Naive thymus-derived CD4-positive, alpha-beta T cell (primary cell): ENCODE data around the gene ODAM. TPM values are rescaled to one million over a fixed set of nuclear protein-coding genes. Genes with fewer than 3 reads are reported as not detected.
"Not testable (repeated sequence)": the region's sequence is repeated elsewhere in the genome, so short reads cannot be mapped to it uniquely, and the experiment has no call there.

Experiments
- ATAC-seq: fragments of 150-1000 bp; cut with Tn5 transposase; 2 replicates; pipeline ENCODE4 v1.10.0; 2021; ENCODE audit warnings: mild to moderate bottlenecking, moderate library complexity
- CTCF ChIA-PET: fragments of 350-600 bp; sonication (Branson Sonifier 250); formaldehyde crosslinking; loops from one replicate; lab custom pipeline; 2021; ENCODE audit warnings: antibody characterized with exemption; lab: Charles Lee
- POLR2A ChIA-PET: fragments of 350-600 bp; sonication (Branson Sonifier 250); formaldehyde crosslinking; loops from one replicate; lab custom pipeline; 2021; ENCODE audit warnings: antibody characterized with exemption, inconsistent platforms; lab: Charles Lee
- DNase-seq, 9 donors: peaks; one replicate each; pipeline versions ENCODE4 v3.0.0 to v3.0.0-alpha.2; 2020 to 2022; ENCODE audit warnings: mixed read lengths in 1 of 9
- H3K27ac ChIP-seq: one replicate; pipeline ENCODE4 v1.7.0; 2013; ENCODE audit warnings: mild to moderate bottlenecking, low read depth, low read length, moderate library complexity
- H3K27me3 ChIP-seq, 2 donors: one replicate each; pipeline ENCODE4 v1.7.0; 2013; ENCODE audit warnings: low read length in 2 of 2, mild to moderate bottlenecking in 2 of 2, moderate library complexity in 2 of 2; ENCODE audit not compliant: control insufficient read depth in 2 of 2, insufficient read depth in 2 of 2
- H3K36me3 ChIP-seq, 3 experiments: 1 replicate in 2 of 3; 2 replicates in 1 of 3; pipeline ENCODE4 v1.7.0; 2013; ENCODE audit warnings: low read length in 3 of 3, mild to moderate bottlenecking in 3 of 3, moderate library complexity in 1 of 3; ENCODE audit not compliant: insufficient read depth in 3 of 3, control insufficient read depth in 2 of 3
- H3K4me1 ChIP-seq, 2 donors: one replicate each; pipeline ENCODE4 v1.7.0; 2013; ENCODE audit warnings: low read length in 2 of 2, mild to moderate bottlenecking in 2 of 2, moderate library complexity in 1 of 2; ENCODE audit not compliant: control insufficient read depth in 2 of 2, insufficient read depth in 2 of 2
- H3K4me3 ChIP-seq: 2 replicates; pipeline ENCODE4 v1.7.0; 2013; ENCODE audit warnings: mild to moderate bottlenecking, low read length
- H3K9me3 ChIP-seq, 3 experiments: 1 replicate in 2 of 3; 2 replicates in 1 of 3; pipeline ENCODE4 v1.7.0; 2013; ENCODE audit warnings: low read length in 3 of 3; ENCODE audit not compliant: control insufficient read depth in 2 of 3
- H3K27ac Mint-ChIP-seq, 9 donors: one replicate each; pipeline ENCODE4 v1.8.0; 2020 to 2022; ENCODE audit warnings: mixed read lengths in 9 of 9, mild to moderate bottlenecking in 8 of 9, moderate library complexity in 5 of 9, inconsistent platforms in 2 of 9
- H3K27me3 Mint-ChIP-seq, 5 donors: one replicate each; pipeline ENCODE4 v1.8.0; 2021 to 2022; ENCODE audit warnings: mixed read lengths in 5 of 5, mild to moderate bottlenecking in 1 of 5
- H3K36me3 Mint-ChIP-seq, 5 donors: one replicate each; pipeline ENCODE4 v1.8.0; 2020 to 2022; ENCODE audit warnings: mixed read lengths in 5 of 5, mild to moderate bottlenecking in 3 of 5, inconsistent platforms in 1 of 5
- H3K4me1 Mint-ChIP-seq, 7 donors: one replicate each; pipeline ENCODE4 v1.8.0; 2020 to 2022; ENCODE audit warnings: mixed read lengths in 7 of 7, mild to moderate bottlenecking in 3 of 7, inconsistent platforms in 1 of 7
- H3K4me3 Mint-ChIP-seq, 10 donors: one replicate each; pipeline ENCODE4 v1.8.0; 2020 to 2022; ENCODE audit warnings: mild to moderate bottlenecking in 10 of 10, mixed read lengths in 10 of 10, moderate library complexity in 6 of 10, inconsistent platforms in 2 of 10
- H3K9me3 Mint-ChIP-seq, 11 donors: one replicate each; pipeline ENCODE4 v1.8.0; 2020 to 2022; ENCODE audit warnings: mixed read lengths in 11 of 11, mild to moderate bottlenecking in 4 of 11, inconsistent platforms in 1 of 11, moderate library complexity in 1 of 11
- intact Hi-C, 2 donors: fragments of 100-400 bp; cut with micrococcal nuclease; formaldehyde crosslinking; loops; one replicate each; pipeline ENCODE4 v1.15.1; 2023
- polyA plus RNA-seq, 2 donors: library from polyadenylated mRNA; unstranded; fragments of 300-500 nt; fragmentation: Illumina TruSeq; gene quantifications; one replicate each; pipeline ENCODE4 v1.2.3, GENCODE V29; 2021
- total RNA-seq, 6 experiments: library from RNA in 5 of 6; stranded (reverse) in 5 of 6; gene quantifications; 1 replicate in 5 of 6; 2 replicates in 1 of 6; pipeline ENCODE4 v1.2.3 and lab custom pipeline; 2021 to 2026

The ODAM gene
- total and polyA plus RNA-seq, 7 experiments from 2014 or later = not detected

GRCh38 chr4:70239884-70240591 lies 44.5 kb downstream of the ODAM start:
- DNase-seq (no peak), ATAC-seq (no peak)
- no peaks in the 10 kb centered on the region for H3K36me3 Mint-ChIP-seq
- Histone ChIP-seq H3K4me3 (no peak overlapping the region), H3K4me1 (no peaks in the 10 kb centered on the region), H3K9me3 (no peaks in the 10 kb centered on the region), H3K36me3 (no peaks in the 10 kb centered on the region), H3K27me3 (no peaks in the 10 kb centered on the region), H3K27ac (no peak overlapping the region)
- H3K9me3 Mint-ChIP-seq = peaks cover 0 to 6% (median 0%) of the 10 kb centered on the region in 11 donors
- ChIA-PET POLR2A (no interaction called here), CTCF (interaction anchor here (0.6 kb wide), 1 partner anchor 218 kb away, joined by 3 read pairs; no protein-coding TSS in a partner anchor)
- no peaks in the 10 kb centered on the region for H3K27me3 Mint-ChIP-seq
- no peak overlapping the region for H3K4me3 Mint-ChIP-seq
- H3K4me1 Mint-ChIP-seq = no peaks in the 10 kb centered on the region
- H3K27ac Mint-ChIP-seq = no peak overlapping the region
- intact Hi-C loops = no loop called here

DNA sequence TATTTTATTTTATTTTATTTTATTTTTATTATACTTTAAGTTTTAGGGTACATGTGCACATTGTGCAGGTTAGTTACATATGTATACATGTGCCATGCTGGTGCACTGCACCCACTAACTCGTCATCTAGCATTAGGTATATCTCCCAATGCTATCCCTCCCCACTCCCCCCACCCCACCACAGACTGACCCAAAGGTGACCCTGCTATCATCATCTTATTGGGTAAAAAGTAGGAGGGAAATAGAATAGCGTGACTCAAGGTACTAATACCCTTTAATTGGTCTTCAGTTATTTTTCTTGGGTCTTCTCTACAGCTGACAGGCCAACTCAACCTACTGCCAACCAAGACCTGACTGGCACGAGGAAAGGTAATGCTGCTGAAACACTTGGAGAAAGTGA lies 46.8 kb downstream of the ODAM start, which contains the start of gene CSN3:
Gene CSN3 (plus strand): TSS at position 301 of the 400 bp plus-strand sequence. CDS start 2,223 bp downstream, outside the sequence.
- H3K36me3 Mint-ChIP-seq, CTCF ChIA-PET, H3K36me3 ChIP-seq, H3K4me1 Mint-ChIP-seq, intact Hi-C loops, H3K9me3 ChIP-seq, H3K27ac ChIP-seq, H3K27me3 ChIP-seq, H3K4me3 ChIP-seq, DNase-seq, H3K9me3 Mint-ChIP-seq, H3K27ac Mint-ChIP-seq, H3K4me3 Mint-ChIP-seq, POLR2A ChIA-PET, H3K27me3 Mint-ChIP-seq, ATAC-seq, H3K4me1 ChIP-seq: not testable (repeated sequence)

- H3K27me3 Mint-ChIP-seq = no peaks in the 10 kb centered on the region
- H3K4me3 Mint-ChIP-seq = no peak overlapping the region
- H3K4me1 Mint-ChIP-seq = no peaks in the 10 kb centered on the region
- H3K36me3 ChIP-seq = no peaks in the 10 kb centered on the region
- H3K36me3 Mint-ChIP-seq = no peaks in the 10 kb centered on the region
- no peaks in the 10 kb centered on the region for H3K4me1 ChIP-seq
- H3K27ac ChIP-seq = no peak overlapping the region
- H3K9me3 Mint-ChIP-seq = peaks cover 0 to 6% (median 0%) of the 10 kb centered on the region in 11 donors
- no peak overlapping the region for H3K4me3 ChIP-seq
- H3K27ac Mint-ChIP-seq = no peak overlapping the region
- DNase-seq = no peak
- no peaks in the 10 kb centered on the region for H3K9me3 ChIP-seq
- CTCF ChIA-PET = no interaction called here
- ATAC-seq = no peak
- H3K27me3 ChIP-seq = no peaks in the 10 kb centered on the region
- intact Hi-C loops = no loop called here
- POLR2A ChIA-PET = no interaction called here
These were observed 47.6 kb downstream of the ODAM start for GRCh38 chr4:70243091-70243490.

DNA sequence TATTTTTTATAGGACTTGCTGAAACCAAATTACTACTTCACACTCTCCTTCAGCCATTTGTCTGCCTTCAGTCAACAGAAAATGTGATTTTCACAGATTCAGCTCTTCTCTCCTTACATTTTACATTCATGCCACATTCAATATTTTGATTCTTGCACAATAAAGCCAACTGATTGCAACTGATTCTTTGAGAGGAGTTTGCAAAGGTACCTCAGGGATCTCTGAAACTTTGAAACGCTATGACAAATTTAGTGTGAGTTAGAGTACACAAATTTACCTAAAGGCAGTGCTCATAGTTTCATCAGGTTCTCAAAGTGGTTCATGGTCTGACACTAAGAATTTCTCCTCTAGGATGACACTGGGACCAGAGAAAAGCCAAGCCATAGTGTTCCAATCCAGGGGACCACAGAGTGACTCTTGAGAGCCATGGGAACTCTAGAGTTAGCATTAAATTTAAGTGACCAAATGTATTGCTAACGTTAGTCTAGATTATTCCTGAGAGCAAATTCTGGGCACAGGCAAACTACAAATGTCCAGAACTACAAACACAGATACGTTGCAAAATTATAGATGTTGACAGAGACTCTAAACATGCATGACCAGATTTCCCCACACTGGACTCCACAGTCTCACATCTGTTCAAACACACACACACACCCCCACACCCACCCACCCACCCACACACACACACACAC lies 55.9 kb downstream of the ODAM start:
- no peaks in the 10 kb centered on the region for H3K36me3 Mint-ChIP-seq
- no peak overlapping the region for H3K27ac Mint-ChIP-seq
- peaks cover 0 to 4% (median 0%) of the 10 kb centered on the region in 11 donors for H3K9me3 Mint-ChIP-seq
- no peaks in the 10 kb centered on the region for H3K27me3 Mint-ChIP-seq
- no peak for DNase-seq
- CTCF ChIA-PET = no interaction called here
- no peaks in the 10 kb centered on the region for H3K4me1 Mint-ChIP-seq
- no peak for ATAC-seq
- Histone ChIP-seq H3K4me3 (no peak overlapping the region), H3K9me3 (no peaks in the 10 kb centered on the region), H3K36me3 (no peaks in the 10 kb centered on the region), H3K27me3 (no peaks in the 10 kb centered on the region), H3K4me1 (no peaks in the 10 kb centered on the region), H3K27ac (no peak overlapping the region)
- no peak overlapping the region for H3K4me3 Mint-ChIP-seq
- POLR2A ChIA-PET = no interaction called here
- intact Hi-C loops = no loop called here

DNA sequence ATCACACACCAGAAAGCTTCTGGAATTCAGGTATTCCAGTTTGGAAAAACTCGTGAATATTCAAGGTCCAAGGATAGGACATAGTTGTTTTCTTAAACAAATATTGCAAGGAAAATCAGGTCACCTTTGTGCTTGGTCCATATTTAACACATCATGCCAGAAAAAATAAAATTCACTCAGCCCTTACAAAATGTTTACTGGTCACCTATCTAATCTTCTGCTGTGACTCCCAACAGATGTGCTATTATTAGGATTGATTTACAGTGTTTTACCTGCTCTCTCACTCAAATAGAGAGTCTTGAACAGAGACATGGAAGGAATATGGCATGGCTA lies 56.4 kb downstream of the ODAM start:
- CTCF ChIA-PET = no interaction called here

More for the DNA sequence above, 56.4 kb downstream of the ODAM start:
- H3K27ac ChIP-seq = no peak overlapping the region
- H3K9me3 ChIP-seq = no peaks in the 10 kb centered on the region
- no peak overlapping the region for H3K4me3 ChIP-seq
- Mint-ChIP-seq H3K27ac (no peak overlapping the region), H3K4me3 (no peak overlapping the region), H3K36me3 (no peaks in the 10 kb centered on the region), H3K9me3 (peaks cover 0 to 4% (median 0%) of the 10 kb centered on the region in 11 donors), H3K27me3 (no peaks in the 10 kb centered on the region), H3K4me1 (no peaks in the 10 kb centered on the region)
- POLR2A ChIA-PET = no interaction called here
- H3K36me3 ChIP-seq = no peaks in the 10 kb centered on the region
- intact Hi-C loops = no loop called here
- H3K4me1 ChIP-seq = no peaks in the 10 kb centered on the region
- ATAC-seq (no peak), DNase-seq (no peak)
- no peaks in the 10 kb centered on the region for H3K27me3 ChIP-seq

Other genes starting within 250 kb of the ODAM start
- gene CSN2, start 230.0 kb upstream of the ODAM start, total RNA-seq = not detected
- not detected for gene CSN2, start 230.0 kb upstream of the ODAM start, polyA plus RNA-seq
- not detected for gene STATH, start 199.8 kb upstream of the ODAM start, total RNA-seq
- not detected for gene STATH, start 199.8 kb upstream of the ODAM start, polyA plus RNA-seq
- not detected for gene HTN3, start 167.3 kb upstream of the ODAM start, total RNA-seq
- gene HTN3, start 167.3 kb upstream of the ODAM start, polyA plus RNA-seq = not detected
- gene HTN1, start 145.3 kb upstream of the ODAM start, total RNA-seq = not detected
- not detected for gene HTN1, start 145.3 kb upstream of the ODAM start, polyA plus RNA-seq
- gene PRR27, start 41.5 kb upstream of the ODAM start, total RNA-seq = not detected
- gene PRR27, start 41.5 kb upstream of the ODAM start, polyA plus RNA-seq = not detected
- gene FDCSP, start 30.4 kb downstream of the ODAM start, total RNA-seq = not detected
- gene FDCSP, start 30.4 kb downstream of the ODAM start, polyA plus RNA-seq = not detected
- gene CSN3, start 46.9 kb downstream of the ODAM start, total RNA-seq = not detected
- not detected for gene CSN3, start 46.9 kb downstream of the ODAM start, polyA plus RNA-seq
- gene CABS1, start 139.3 kb downstream of the ODAM start, total RNA-seq = not detected
- not detected for gene CABS1, start 139.3 kb downstream of the ODAM start, polyA plus RNA-seq
- not detected for gene SMR3A, start 165.0 kb downstream of the ODAM start, total RNA-seq
- gene SMR3A, start 165.0 kb downstream of the ODAM start, polyA plus RNA-seq = not detected
- gene SMR3B, start 187.4 kb downstream of the ODAM start, total RNA-seq = not detected
- not detected for gene SMR3B, start 187.4 kb downstream of the ODAM start, polyA plus RNA-seq
- gene OPRPN, start 202.2 kb downstream of the ODAM start, total RNA-seq = not detected
- not detected for gene OPRPN, start 202.2 kb downstream of the ODAM start, polyA plus RNA-seq